SHP77 treated with DMSO at 0.1 percent for 48 hours (cell line): ENCODE measurements around the gene HSPB7.
"Not testable (repeated sequence)": the region's sequence is repeated elsewhere in the genome, so short reads cannot be mapped to it uniquely, and the experiment has no call there.

Experiments used
- DNase-seq: peaks from one replicate; lab custom pipeline; 2025; lab: John Stamatoyannopoulos, UW

The HSPB7 gene

DNA sequence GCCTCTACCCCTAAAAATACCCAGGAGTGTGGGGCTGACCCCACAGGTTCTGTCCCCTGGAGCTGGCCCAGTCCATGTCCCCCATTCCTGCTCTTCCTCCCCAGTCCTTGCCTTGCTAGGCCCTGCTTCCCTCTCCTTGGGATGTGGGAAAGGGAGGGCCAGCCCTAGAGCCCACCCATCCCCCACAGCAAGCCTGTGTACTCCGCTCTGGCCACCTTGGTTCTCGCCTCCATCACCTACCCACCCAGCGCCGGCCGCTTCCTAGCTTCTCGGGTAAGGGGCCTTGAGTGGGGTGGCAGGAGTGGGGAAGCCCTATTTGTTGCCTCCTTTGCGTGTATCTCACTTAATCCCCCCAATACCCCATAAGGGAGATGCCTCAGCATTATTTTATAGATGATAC is 32.5 kb upstream of the HSPB7 start:
- DNase-seq, result no peak

DNA sequence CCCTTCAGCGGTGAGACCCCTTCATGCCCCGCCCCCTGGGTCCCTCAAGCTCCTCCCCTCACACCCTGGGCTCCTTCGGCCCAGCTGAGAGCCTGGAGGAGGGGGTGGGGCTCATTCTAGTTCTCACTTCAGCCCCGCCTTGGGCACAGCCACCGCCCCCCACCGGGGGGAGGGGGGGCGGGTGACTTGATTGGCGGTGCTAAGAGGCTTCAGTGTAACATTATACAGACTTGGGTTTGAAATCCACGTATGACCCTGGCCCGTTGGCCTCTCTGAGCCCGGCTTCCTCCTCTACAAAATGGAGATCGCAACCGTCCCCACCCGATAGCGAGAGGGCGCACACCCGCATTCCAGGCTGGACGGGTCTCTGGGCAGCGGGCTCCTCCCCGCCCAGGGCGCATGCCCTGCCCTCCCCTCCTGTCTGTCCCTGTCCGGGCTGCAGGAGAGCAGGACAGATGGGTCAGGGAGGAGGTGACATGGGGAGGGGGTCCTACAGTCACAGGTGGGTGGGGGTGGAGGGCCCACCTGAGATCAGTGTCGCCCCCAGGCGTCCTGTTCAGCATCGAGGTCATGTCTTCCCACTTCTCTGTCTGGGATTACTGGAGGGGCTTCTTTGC is 30.8 kb upstream of the HSPB7 start:
- no peak for DNase-seq

DNA sequence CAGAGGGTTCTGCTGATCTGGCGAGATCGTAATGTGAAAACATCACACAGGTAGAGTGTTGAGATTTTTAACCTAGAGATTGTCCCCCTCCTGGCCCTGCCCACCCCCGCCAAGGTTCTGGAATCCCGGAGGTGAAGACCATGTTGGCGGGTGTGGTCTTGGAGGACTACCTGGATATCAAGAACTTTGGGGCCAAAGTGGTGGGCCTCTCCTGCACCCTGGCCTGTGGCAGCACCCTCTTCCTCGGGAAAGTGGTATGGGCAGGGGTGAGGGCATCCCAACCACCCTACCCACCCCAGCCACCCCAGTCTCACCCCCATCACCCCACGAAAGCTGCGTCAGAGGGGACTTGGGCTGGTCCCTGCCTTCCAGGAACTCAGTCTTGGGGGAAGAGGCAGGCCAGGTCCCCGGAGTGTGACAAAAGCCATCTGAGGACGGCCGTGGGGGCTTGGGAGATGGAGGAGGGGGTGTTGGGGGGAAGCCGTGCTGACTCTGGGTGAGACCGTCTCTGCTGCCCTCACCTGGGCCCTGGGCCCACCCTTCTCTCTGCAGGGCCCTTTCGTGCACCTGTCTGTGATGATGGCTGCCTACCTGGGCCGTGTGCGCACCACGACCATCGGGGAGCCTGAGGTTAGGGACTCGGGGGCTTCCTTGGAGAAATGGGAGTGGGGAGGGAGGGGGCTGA is 30.1 kb upstream of the HSPB7 start:
- DNase-seq, result no peak

DNA sequence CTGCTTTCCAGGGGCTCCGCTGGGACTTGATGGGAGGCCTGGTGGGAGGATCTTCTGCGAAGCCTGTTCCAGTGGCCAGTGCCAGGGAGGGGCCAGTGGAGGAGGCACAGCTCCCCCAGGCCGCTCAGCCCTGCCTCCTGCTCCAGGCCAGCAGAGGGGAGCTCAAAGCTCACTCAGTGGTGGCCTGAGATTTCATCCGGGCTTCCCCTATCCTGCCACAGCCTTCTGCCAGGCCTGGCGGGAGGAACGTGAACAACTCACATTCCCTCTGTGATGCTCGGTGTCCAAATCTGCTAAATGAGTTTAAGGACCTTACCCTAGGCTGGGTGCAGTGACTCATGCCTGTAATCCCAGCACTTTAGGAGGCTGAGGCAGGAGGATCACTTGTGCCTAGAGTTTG is 29.0 kb upstream of the HSPB7 start:
- DNase-seq, result no peak

DNA sequence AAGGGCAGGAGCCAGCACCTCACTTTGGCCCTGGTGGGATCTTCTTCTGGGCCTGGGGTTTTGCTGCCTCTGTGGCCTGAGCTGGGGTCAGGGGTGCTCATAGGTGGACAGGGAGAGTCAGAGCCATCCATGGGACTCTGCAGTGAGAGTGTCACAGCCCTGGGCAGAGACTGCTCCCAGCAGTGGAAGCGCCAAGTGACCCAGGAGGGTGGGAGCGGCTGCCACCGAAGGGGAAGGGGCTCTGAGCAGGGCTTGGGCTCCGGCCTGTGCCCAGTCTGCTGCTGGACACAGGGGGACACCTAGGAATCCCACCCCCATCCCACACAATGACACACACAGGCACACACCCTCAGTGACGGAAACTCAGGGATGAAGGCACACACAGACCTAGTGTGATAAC is 26.1 kb upstream of the HSPB7 start:
- no peak for DNase-seq

DNA sequence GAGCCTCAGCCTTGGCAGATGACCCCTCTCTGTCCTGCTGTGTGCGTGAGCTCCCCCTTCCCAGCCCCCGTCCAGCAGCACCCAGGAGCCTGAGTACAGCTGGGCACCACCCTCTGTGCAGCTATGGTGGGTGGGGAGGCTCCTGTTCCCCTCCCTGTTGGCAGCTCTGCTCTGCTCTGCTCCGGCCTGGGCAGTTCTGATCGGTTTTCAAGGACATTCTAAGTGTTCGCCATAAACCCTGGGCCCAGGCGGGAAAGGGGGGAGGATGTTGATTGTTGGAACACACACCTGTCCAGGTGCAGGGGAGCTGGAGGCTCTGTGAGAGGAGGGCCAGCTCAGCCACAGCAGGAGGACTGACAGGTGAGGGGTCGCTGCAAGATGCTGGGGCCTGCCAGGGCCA is 25.7 kb upstream of the HSPB7 start, which contains the start of gene CLCNKB:
CLCNKB (plus strand) TSS at position 262 of the 400 bp plus-strand sequence. CDS start 711 bp downstream, outside the sequence.
- DNase-seq, result no peak

DNA sequence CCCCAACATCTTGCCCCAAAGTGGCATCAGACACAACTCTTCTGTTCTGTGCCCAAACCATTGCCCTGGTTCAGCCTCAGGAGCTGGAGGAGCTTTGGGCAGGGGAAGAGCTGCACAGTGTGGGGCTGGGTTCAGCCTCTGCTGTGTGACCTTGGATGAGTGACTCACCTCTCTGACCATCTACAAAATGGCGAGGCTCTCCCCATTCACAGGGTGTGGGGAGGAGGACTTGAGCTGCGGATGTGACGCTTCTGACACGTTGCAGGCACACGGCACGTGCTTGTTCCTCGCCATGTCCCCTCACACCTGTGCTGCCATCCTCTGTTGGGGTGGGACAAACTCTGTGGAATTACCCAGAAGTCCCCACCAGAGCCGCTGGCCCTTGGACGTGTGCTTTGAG is 24.8 kb upstream of the HSPB7 start:
- not testable (repeated sequence) for DNase-seq

DNA sequence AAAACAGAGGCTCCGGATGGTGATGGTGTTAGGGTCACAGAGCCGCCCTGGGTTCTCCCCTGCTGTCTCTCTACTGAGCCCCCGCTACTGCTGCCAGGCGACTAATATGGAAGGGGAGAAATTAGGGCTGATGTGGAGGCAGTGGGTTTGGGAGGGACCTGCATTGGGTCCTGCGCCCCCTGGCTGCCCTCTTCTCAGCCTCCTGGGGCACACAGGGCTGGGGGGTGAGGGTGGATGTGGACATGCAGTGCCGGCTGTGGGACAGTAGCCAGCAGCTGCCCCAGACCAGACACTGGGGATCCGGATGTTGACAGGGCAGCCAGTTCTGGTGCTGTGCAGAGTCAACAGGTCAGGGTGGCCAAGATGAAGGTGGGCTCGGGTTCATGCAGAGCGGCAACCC is 24.3 kb upstream of the HSPB7 start:
- DNase-seq, result no peak

DNA sequence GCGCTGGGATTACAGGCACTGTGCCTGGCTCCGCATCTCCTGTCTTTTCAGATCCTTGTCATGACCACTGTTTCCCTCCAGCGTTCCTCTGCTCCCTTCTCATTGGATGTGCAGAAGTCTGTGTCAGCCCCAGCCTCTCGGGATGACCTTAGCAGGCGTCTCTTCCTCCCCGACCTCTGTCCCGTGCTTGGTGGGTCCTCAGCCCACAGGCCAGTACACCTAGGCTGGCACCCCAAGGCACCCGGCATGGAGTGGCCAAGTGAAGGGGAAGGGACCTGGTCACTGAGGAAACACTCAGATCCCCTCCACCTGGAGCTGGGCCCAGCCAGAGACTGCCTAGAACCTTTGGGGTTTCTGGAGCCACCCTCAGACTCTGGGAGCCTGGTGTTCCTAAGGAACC is 23.4 kb upstream of the HSPB7 start:
- no peak for DNase-seq

DNA sequence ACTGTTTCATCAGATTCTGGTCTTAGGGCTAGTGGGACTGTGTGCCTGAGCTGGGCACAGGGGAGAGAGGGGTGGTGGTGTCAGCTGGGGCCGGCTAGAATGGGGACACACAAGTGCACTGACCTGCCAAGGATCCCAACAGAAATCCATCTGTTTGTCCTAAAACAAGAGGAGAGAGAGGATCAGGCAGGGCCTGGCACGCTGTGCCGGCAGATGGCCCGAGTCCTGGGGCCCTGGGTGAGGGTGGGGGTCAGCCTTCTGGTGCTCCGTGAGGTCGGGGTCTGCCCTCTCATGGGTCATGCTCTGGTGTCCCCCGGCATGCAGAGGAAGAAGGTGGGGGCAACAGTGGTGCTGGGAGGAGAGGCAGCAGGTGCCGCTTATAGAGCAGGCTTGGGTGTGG is 22.0 kb upstream of the HSPB7 start:
- not testable (repeated sequence) for DNase-seq

DNA sequence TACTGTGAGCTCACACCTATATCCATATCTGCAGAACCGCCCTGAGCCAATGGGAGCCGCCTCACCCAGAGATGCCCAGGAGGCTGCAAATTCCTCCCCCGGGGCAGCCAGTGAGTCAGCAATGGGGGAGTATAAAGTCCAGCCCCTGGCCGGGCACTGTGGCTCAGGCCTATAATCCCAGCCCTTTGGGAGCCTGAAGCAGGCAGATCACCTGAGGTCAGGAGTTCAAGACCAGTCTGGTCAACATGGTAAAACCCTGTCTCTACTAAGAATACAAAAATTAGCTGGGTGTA is 20.7 kb upstream of the HSPB7 start:
- no peak for DNase-seq

DNA sequence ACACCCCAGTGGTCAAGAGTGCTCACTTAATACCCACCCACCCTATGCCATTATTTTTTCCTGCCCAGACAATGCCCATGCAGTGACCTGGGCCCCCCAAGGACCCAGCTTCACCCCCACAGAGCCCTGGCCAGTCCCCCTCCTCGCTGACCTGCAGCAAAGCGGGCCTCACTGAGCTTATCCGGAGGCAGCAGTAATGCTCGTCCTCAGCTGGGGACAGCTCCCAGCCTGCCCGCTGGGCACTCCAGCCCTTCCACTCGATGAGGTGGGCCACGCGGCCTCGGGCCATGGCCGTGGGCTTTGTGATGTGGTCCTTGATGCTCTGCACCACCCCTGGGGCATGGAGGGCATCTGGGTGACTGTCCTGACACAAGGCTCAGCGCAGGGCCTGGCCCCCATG is 18.6 kb upstream of the HSPB7 start:
- not testable (repeated sequence) for DNase-seq

DNA sequence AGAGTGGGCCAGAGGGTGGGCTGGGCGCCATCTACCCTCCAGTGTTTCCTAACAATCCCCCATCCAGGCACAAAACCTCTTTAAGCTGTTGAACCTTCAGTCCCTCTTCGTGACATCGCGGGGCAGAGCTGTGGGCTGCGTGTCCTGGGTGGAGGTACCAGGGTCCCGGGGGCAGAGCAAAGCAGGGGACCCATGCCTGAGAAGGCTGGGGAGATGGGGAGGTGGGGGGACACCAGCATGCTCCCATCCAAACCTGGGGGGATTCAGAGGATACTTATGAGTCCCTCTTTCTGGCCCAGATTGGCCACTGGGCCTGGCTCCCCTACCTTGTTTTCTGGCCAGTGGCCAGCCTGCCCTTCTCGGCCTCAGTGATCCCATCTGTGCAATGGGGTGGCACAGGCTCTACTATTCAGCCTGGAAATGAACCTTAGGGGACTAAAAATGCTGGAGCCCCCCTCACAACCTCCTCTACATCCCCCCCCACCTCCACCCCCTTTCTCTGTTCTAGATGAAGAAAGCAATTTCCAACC is 15.3 kb upstream of the HSPB7 start:
- not testable (repeated sequence) for DNase-seq

DNA sequence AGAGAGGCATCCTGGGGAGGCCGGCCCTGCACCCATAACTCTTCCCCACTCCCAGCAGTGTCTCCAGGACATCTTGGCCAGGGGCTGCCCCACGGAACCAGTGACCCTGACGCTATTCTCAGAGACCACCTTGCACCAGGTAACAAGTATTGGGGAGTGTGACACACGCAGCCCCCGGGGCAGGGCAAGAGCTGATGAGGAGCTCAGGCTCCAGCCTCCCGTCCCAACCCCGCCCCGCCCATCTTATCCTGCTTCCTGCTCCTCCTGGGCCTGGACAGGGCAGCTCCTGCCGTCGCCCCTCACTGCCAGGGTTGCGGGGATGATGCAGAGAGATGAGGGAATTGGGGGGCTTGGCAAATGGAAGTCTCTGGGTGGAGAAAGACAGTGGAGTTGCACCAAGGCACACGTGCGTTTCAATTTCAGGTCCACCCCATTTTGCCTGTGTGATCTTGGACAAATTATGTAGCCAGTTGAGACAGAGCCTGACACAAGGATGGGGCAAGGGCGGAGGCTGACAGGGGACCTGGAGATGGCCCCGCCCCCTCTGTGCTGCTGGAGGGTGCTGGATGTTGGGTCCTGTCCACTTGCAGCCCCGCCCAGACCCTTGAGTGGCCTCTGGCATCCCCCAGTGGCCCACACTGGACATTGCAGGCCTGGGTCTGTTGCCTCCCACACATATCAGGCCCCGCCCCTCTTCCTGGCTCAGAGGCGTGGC is 14.7 kb upstream of the HSPB7 start:
- peak; percentile 33 for DNase-seq

DNA sequence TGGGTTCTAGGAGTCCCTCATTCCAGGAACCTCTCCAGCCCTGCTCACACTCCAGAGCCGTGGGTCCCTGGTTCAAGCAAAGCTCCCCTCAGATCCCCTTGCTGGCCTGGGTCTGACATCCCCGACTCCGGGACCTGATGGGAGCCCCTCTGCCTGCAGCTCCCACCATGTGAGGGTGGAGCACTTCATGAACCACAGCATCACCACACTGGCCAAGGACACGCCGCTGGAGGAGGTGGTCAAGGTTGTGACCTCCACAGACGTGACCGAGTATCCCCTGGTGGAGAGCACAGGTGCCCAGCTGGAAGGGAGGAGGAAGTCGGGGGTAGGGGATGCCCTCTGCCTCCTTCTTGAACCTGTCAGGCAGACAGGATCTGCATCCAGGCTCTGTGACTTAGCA is 13.7 kb upstream of the HSPB7 start:
- no peak for DNase-seq

DNA sequence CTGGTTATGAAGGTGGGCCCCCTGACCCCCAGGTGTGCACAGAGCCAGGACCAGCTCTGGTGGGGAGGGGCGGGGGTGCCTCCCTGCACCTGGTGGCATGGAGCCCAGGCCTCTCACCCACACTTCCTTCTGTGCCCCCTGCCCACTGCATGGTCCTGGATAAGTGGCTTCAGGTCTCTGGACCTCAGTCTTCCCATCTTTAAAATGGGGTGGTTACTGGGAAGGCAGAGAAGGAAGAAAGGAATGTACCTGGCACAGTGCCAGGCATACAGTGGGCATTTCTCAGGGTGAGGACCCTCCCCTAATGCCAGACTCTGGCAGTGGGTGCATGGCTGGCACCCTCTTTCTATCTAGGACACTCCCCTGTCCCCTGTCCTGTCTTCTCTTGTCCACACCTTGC is 11.4 kb upstream of the HSPB7 start:
- no peak for DNase-seq

DNA sequence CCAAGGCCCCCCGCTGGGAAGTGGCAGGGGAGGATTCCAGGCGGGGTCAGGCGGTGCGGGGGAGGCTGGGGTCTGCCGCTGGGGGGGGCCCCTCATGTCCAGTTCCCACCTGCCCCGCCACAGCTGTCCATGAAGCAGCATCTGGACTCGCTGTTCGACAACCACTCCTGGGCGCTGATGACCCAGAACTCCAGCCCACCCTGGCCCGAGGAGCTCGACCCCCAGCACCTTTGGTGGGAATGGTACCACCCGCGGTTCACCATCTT is 11.1 kb upstream of the HSPB7 start:
- not testable (repeated sequence) for DNase-seq

DNA sequence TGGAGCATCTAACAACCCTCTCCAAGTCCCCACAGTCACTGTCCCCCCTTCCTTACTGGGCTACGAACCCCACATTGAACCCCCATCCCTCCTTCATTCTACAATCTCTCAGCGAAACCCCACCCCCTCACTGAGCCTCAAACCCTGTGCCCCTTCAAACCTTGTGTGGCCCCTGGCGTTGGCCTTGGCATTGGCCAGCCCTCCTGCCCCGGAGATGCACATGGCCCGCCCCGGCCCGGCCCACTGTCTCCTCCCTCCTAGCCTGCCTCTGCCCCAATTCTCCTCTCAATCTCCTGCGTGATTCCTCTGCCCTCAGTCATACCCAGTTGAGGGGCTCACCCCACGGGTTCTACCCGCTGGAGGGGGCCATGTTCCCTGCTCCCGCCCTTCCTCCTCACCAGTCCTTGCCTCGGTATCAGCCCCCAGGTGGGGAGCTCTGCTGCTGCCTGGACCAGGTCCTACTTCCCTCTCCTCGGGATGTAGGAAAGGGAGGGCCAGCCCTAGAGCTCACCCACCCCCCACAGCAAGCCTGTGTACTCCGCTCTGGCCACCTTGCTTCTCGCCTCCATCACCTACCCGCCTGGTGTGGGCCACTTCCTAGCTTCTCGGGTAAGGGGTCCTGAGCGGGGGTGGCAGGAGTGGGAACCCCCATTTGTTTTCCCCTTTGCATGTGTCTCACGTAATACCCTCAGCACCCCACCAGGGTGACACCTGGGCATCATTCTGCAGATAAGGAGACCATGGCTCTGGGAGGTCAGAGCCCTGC is 10.6 kb upstream of the HSPB7 start:
- DNase-seq, result no peak

DNA sequence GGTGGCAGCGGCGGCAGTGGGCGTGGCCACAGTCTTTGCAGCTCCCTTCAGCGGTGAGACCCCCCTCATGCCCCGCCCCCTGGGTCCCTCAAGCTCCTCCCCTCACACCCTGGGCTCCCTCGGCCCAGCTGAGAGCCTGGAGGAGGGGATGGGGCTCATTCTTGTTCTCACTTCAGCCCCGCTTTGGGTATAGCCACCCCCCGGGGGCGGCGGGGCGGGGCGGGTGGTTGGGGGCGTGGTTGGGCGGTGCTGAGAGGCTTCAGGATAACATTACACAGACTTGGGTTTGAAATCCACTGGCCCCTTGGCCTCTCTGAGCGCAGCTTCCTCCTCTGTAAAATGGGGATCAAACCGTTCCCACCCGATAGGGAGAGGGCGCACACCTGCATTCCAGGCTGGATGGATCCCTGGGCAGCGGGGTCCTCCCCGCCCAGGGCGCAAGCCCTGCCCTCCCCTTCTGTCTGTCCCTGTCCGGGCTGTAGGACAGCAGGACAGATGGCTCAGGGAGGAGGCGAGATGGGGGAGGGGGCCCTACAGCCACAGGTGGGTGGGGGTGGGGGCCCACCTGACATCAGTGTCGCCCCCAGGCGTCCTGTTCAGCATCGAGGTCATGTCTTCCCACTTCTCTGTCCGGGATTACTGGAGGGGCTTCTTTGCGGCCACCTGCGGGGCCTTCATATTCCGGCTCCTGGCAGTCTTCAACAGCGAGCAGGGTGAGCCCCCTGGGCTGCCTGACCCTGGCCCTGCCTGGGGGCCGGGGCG is 9.1 kb upstream of the HSPB7 start:
- DNase-seq, result no peak

DNA sequence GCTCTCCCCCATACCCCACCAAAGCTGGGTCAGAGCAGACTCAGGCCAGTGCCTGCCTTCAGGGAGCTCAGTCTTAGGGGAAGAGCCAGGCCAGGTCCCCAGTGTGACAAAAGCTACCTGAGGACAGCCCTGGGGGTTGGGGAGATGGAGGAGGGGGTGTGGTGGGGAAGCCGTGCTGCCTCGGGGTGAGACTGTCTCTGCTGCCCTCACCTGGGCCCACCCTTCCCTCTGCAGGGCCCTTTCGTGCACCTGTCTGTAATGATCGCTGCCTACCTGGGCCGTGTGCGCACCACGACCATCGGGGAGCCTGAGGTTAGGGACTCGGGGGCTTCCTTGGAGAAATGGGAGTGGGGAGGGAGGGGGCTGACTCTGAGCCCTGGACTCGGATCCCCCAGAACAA is 8.5 kb upstream of the HSPB7 start:
- not testable (repeated sequence) for DNase-seq

DNA sequence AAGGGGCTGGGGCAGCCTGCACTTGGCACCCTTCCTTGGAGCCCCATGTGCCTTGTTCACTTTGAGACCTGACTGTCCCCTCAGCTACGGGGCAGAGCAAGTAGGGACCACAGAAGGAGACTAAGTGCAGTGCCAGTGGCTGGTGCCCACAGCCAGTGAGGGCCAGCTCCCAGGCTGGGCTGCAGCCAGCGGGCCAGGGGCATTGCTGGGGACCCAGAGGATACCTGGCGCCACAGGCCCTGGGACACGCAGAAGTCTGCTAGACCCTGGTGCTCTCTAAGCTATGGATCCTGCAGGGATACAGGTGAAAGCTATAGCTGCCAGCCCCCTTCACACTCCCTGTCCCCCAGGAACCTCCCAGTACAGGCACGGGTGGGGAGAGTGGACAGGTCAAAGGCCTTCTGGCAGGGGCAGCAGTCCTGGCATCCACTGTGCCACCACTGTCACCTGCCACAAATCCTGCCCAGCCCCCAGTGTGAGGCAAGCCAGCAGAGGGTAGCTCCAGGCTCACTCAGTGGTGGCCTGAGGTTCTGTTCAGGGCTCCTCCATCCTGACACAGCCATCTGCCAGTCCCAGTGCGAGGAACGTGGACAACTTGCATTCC is 5.3 kb upstream of the HSPB7 start:
- no peak for DNase-seq

DNA sequence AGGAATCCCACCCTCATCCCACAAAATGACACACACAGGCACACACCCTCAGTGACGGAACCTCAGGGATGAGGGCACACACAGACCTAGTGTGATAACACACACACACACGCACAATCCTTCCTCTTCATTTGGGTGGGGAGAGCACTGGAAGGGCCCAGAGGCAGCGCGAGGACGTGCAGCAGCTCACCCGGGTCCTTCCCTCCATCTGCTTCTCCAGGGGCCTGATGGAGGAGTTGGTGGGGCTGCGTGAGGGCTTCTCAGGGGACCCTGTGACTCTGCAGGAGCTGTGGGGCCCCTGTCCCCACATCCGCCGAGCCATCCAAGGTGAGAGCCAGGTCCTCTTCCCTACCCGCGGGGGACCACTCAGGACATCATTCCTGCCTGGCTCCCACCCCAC is 4.5 kb upstream of the HSPB7 start:
- DNase-seq, result no peak
